DND-41 (cell line): ENCODE data around the gene SEMA5A.

ENCODE experiments used
- CTCF ChIP-seq: IDR thresholded peaks from 2 replicates; pipeline ENCODE4 v1.5.1; 2012; ENCODE audit warnings: borderline replicate concordance, low read length, moderate library complexity, mild to moderate bottlenecking; ENCODE audit not compliant: poor library complexity, severe bottlenecking; ENCODE audit errors: extremely low read depth
- EZH2 ChIP-seq: IDR thresholded peaks from 3 replicates; pipeline ENCODE4 v1.6.1; 2012; ENCODE audit warnings: borderline replicate concordance, low read depth, mild to moderate bottlenecking, moderate library complexity, low read length, inconsistent platforms; ENCODE audit not compliant: severe bottlenecking

- no peak for TF ChIP-seq CTCF
- TF ChIP-seq EZH2: no peak
These were observed 203.6 kb downstream of the SEMA5A start for GRCh38 chr5:9342161-9342787.
